ENCODE data around the gene DCUN1D4. TPM values are rescaled to one million over a fixed set of nuclear protein-coding genes. Genes with fewer than 3 reads are reported as not detected.

DCUN1D4 gene
- total RNA-seq, 1 experiment from 2014 or later = 50.2 TPM

GRCh38 chr4:51825341-51825740 lies 17.6 kb upstream of the DCUN1D4 start (continued):
- TF ChIP-seq EZH2phosphoT487 (IDR thresholded peaks at IDR 0.05; ENCODE audit: borderline replicate concordance) = no peak
- no peak for TF ChIP-seq ZFX (IDR thresholded peaks at IDR 0.05)
- no peak for TF ChIP-seq TCF7L2 (IDR thresholded peaks at IDR 0.05; ENCODE audit: borderline replicate concordance, extremely low read depth, insufficient read depth, insufficient read length)
- TF ChIP-seq ELF1 (IDR thresholded peaks at IDR 0.05; ENCODE audit: borderline replicate concordance, low read depth) = no peak
- no peak for TF ChIP-seq EGR1 (IDR thresholded peaks at IDR 0.05; ENCODE audit: low read depth)
- TF ChIP-seq ZNF274 (IDR thresholded peaks at IDR 0.05; ENCODE audit: low read depth, low read length) = no peak
- TF ChIP-seq SRF (IDR thresholded peaks at IDR 0.05; ENCODE audit: low read depth) = no peak

GRCh38 chr4:51830156-51830720 lies 12.7 kb upstream of the DCUN1D4 start:
- Histone ChIP-seq H3K79me2 (ENCODE audit: insufficient read depth, low read length) (no peaks in the 10 kb centered on the region), H3K4me1 (ENCODE audit: control insufficient read depth in 1 of 2, insufficient read depth in 2 of 2, low read length in 2 of 2) (no peaks in the 10 kb centered on the region), H3K27ac (ENCODE audit: low read depth, low read length) (no peak overlapping the region), H3K4me3 (replicated peaks in 1 of 2; ENCODE audit: low read depth in 1 of 2, low read length in 2 of 2) (no peak overlapping the region), H3K36me3 (ENCODE audit: control insufficient read depth in 1 of 2, insufficient read depth in 2 of 2, low read length in 2 of 2) (no peaks in the 10 kb centered on the region), H3K9me2 (ENCODE audit: insufficient read depth) (no peaks in the 10 kb centered on the region), H3K9ac (ENCODE audit: low read length) (no peak overlapping the region), H4K20me1 (ENCODE audit: insufficient read depth) (no peaks in the 10 kb centered on the region), H3K27me3 (ENCODE audit: insufficient read depth, low read length) (peaks cover 23% of the 10 kb centered on the region), H3K4me2 (ENCODE audit: low read length) (no peak overlapping the region), H3K9me3 (ENCODE audit: control insufficient read depth in 1 of 2, insufficient read depth in 1 of 2, low read depth in 1 of 2, low read length in 2 of 2) (no peaks in the 10 kb centered on the region), H2AFZ (ENCODE audit: low read depth, low read length, poor library complexity, severe bottlenecking) (no peak overlapping the region)
- POLR2A ChIA-PET = no interaction called here
- CTCF ChIA-PET = no interaction called here
- intact Hi-C loops (cut with micrococcal nuclease) = no loop called here
- DNase-seq (ENCODE audit: low read depth, low spot score) = no peak
- no TSS peak for BruUV-seq (replicated peaks)
- RAD21 ChIA-PET (ENCODE audit: low non-redundant PET in 1 of 2, low total read pairs in 2 of 2, uncharacterized antibody in 2 of 2, unreplicated experiment in 2 of 2) = no interaction called here
- no peak for ATAC-seq
- no peak for TF ChIP-seq SP1 (IDR thresholded peaks at IDR 0.05; ENCODE audit: low read depth)
- no peak for TF ChIP-seq MAX (IDR thresholded peaks at IDR 0.05)
- TF ChIP-seq EZH2phosphoT487 (IDR thresholded peaks at IDR 0.05; ENCODE audit: borderline replicate concordance) = no peak
- no peak for TF ChIP-seq RAD21 (IDR thresholded peaks at IDR 0.05; ENCODE audit: low read depth)
- TF ChIP-seq FOSL1 (IDR thresholded peaks at IDR 0.05; ENCODE audit: low read depth) = no peak
- TF ChIP-seq POLR2AphosphoS5 (IDR thresholded peaks at IDR 0.05; ENCODE audit: low read depth, low read length) = no peak
- TF ChIP-seq ZFX (IDR thresholded peaks at IDR 0.05) = no peak
- no peak for TF ChIP-seq POLR2A (IDR thresholded peaks at IDR 0.05; ENCODE audit: borderline replicate concordance, extremely low read depth, insufficient read depth, insufficient read length)
- no peak for TF ChIP-seq CBX3 (IDR thresholded peaks at IDR 0.05; ENCODE audit: low read depth)
- no peak for TF ChIP-seq EGR1 (IDR thresholded peaks at IDR 0.05; ENCODE audit: low read depth)
- TF ChIP-seq ELF1 (IDR thresholded peaks at IDR 0.05; ENCODE audit: borderline replicate concordance, low read depth) = no peak
- TF ChIP-seq REST (IDR thresholded peaks at IDR 0.05; ENCODE audit: low read depth) = no peak
- no peak for TF ChIP-seq JUND (IDR thresholded peaks at IDR 0.05)
- no peak for TF ChIP-seq YY1 (IDR thresholded peaks at IDR 0.05; ENCODE audit: extremely low read depth, insufficient replicate concordance, low read depth, low read length)
- no peak for TF ChIP-seq CEBPB (IDR thresholded peaks at IDR 0.05; ENCODE audit: low read depth)
- TF ChIP-seq SIN3A (IDR thresholded peaks at IDR 0.05; ENCODE audit: low read depth) = no peak
- TF ChIP-seq CTCF (IDR thresholded peaks at IDR 0.05 in 2 of 3, conservative IDR thresholded peaks at IDR 0.05 in 1 of 3; ENCODE audit: borderline replicate concordance in 1 of 3, insufficient read depth in 1 of 3, low read depth in 2 of 3, low read length in 2 of 3) = no peak
